Activated T-helper 1 cell treated with anti-CD3 and anti-CD28 coated beads, Interleukin-12 subunit alpha, Interleukin-12 subunit beta, Interleukin-2, Interleukin-4 antibody, amounts not matched to agents 30 ng/mL and 10 ng/mL and 1 ng/mL, durations not matched to agents 14 hours and 24 hours and 36 hours (primary cell): ENCODE measurements around the gene SLC12A7. TPM values are rescaled to one million over a fixed set of nuclear protein-coding genes. Genes with fewer than 3 reads are reported as not detected.

Source experiments
- DNase-seq: peaks from one replicate; pipeline ENCODE4 v3.0.0; 2021; ENCODE audit warnings: low spot score
- H3K27ac Mint-ChIP-seq: one replicate; pipeline ENCODE4 v1.8.0; 2021; ENCODE audit warnings: mild to moderate bottlenecking, mixed read lengths
- H3K27me3 Mint-ChIP-seq: one replicate; pipeline ENCODE4 v1.8.0; 2022; ENCODE audit warnings: mild to moderate bottlenecking, moderate library complexity, mixed read lengths; ENCODE audit not compliant: insufficient read depth
- H3K36me3 Mint-ChIP-seq: one replicate; pipeline ENCODE4 v1.8.0; 2021; ENCODE audit warnings: low read depth, mixed read lengths
- H3K4me1 Mint-ChIP-seq: one replicate; pipeline ENCODE4 v1.8.0; 2021; ENCODE audit warnings: low read depth, mixed read lengths
- H3K4me3 Mint-ChIP-seq: one replicate; pipeline ENCODE4 v1.8.0; 2021; ENCODE audit warnings: mild to moderate bottlenecking, moderate library complexity, mixed read lengths
- H3K9me3 Mint-ChIP-seq: one replicate; pipeline ENCODE4 v1.8.0; 2021; ENCODE audit warnings: mixed read lengths
- intact Hi-C: fragments of 100-400 bp; cut with micrococcal nuclease; formaldehyde crosslinking; loops from one replicate; pipeline ENCODE4 v1.15.1; 2024
- total RNA-seq: library from RNA; stranded (reverse); gene quantifications from 2 replicates; pipeline ENCODE4 v1.2.3, GENCODE V29; 2022

SLC12A7 gene
- total RNA-seq, 1 donor from 2014 or later, result 24.4 TPM

- DNase-seq, result no peak
- Mint-ChIP-seq H3K4me1 (no peaks in the 10 kb centered on the region), H3K36me3 (peaks cover 11% of the 10 kb centered on the region), H3K4me3 (no peak overlapping the region), H3K9me3 (no peaks in the 10 kb centered on the region), H3K27me3 (no peaks in the 10 kb centered on the region), H3K27ac (no peak overlapping the region)
- intact Hi-C loops, result no loop called here
Observed at GRCh38 chr5:1078206-1078605, 33.7 kb downstream of the SLC12A7 start.

GRCh38 chr5:1077491-1078020, 34.3 kb downstream of the SLC12A7 start:
- no peak for DNase-seq
- no peaks in the 10 kb centered on the region for H3K27me3 Mint-ChIP-seq

GRCh38 chr5:1077026-1077425, 34.8 kb downstream of the SLC12A7 start:
- H3K27me3 Mint-ChIP-seq, result no peaks in the 10 kb centered on the region
- no peak for DNase-seq
- H3K4me1 Mint-ChIP-seq, result no peaks in the 10 kb centered on the region
- intact Hi-C loops, result no loop called here
- H3K27ac Mint-ChIP-seq, result no peak overlapping the region
- no peaks in the 10 kb centered on the region for H3K9me3 Mint-ChIP-seq
- H3K36me3 Mint-ChIP-seq, result peaks cover 9% of the 10 kb centered on the region
- H3K4me3 Mint-ChIP-seq, result no peak overlapping the region

More at GRCh38 chr5:1077491-1078020, 34.3 kb downstream of the SLC12A7 start:
- Mint-ChIP-seq H3K4me3 (no peak overlapping the region), H3K4me1 (no peaks in the 10 kb centered on the region), H3K9me3 (no peaks in the 10 kb centered on the region), H3K36me3 (peaks cover 9% of the 10 kb centered on the region), H3K27ac (no peak overlapping the region)
- intact Hi-C loops, result no loop called here

GRCh38 chr5:1076406-1076805, 35.5 kb downstream of the SLC12A7 start:
- DNase-seq, result no peak
- Mint-ChIP-seq H3K9me3 (no peaks in the 10 kb centered on the region), H3K27ac (no peak overlapping the region), H3K4me3 (no peak overlapping the region), H3K36me3 (peaks cover 9% of the 10 kb centered on the region), H3K4me1 (no peaks in the 10 kb centered on the region), H3K27me3 (no peaks in the 10 kb centered on the region)
- intact Hi-C loops, result no loop called here

- Mint-ChIP-seq H3K27me3 (no peaks in the 10 kb centered on the region), H3K4me3 (no peak overlapping the region), H3K36me3 (peaks cover 6% of the 10 kb centered on the region), H3K27ac (no peak overlapping the region), H3K4me1 (no peaks in the 10 kb centered on the region), H3K9me3 (no peaks in the 10 kb centered on the region)
- intact Hi-C loops, result no loop called here
- no peak for DNase-seq
Observed at GRCh38 chr5:1075931-1076330, 35.9 kb downstream of the SLC12A7 start.

- Mint-ChIP-seq H3K4me1 (no peaks in the 10 kb centered on the region), H3K4me3 (no peak overlapping the region), H3K27ac (no peak overlapping the region), H3K9me3 (no peaks in the 10 kb centered on the region), H3K36me3 (peaks cover 2% of the 10 kb centered on the region), H3K27me3 (no peaks in the 10 kb centered on the region)
- DNase-seq, result no peak
- intact Hi-C loops, result no loop called here
Observed at GRCh38 chr5:1075555-1075881, 36.3 kb downstream of the SLC12A7 start.

- H3K9me3 Mint-ChIP-seq, result no peaks in the 10 kb centered on the region
- peaks cover 2% of the 10 kb centered on the region for H3K36me3 Mint-ChIP-seq
- H3K4me3 Mint-ChIP-seq, result no peak overlapping the region
- intact Hi-C loops, result no loop called here
- no peak overlapping the region for H3K27ac Mint-ChIP-seq
- no peak for DNase-seq
- H3K4me1 Mint-ChIP-seq, result no peaks in the 10 kb centered on the region
- no peaks in the 10 kb centered on the region for H3K27me3 Mint-ChIP-seq
Observed at GRCh38 chr5:1074816-1075554, 36.9 kb downstream of the SLC12A7 start.

- Mint-ChIP-seq H3K9me3 (no peaks in the 10 kb centered on the region), H3K4me3 (no peak overlapping the region), H3K27me3 (no peaks in the 10 kb centered on the region), H3K4me1 (no peaks in the 10 kb centered on the region), H3K36me3 (peaks cover 2% of the 10 kb centered on the region), H3K27ac (no peak overlapping the region)
- intact Hi-C loops, result no loop called here
- no peak for DNase-seq
Observed at GRCh38 chr5:1074226-1074625, 37.6 kb downstream of the SLC12A7 start.

GRCh38 chr5:1073239-1074102, 38.4 kb downstream of the SLC12A7 start:
- Mint-ChIP-seq H3K4me3 (no peak overlapping the region), H3K27ac (no peak overlapping the region), H3K9me3 (no peaks in the 10 kb centered on the region), H3K36me3 (peaks cover 1% of the 10 kb centered on the region), H3K27me3 (no peaks in the 10 kb centered on the region), H3K4me1 (no peaks in the 10 kb centered on the region)
- DNase-seq, result no peak
- intact Hi-C loops, result no loop called here

GRCh38 chr5:1069720-1070088, 42.2 kb downstream of the SLC12A7 start:
- Mint-ChIP-seq H3K4me3 (no peak overlapping the region), H3K27ac (no peak overlapping the region), H3K36me3 (no peaks in the 10 kb centered on the region)

GRCh38 chr5:1068895-1069719, 42.8 kb downstream of the SLC12A7 start:
- no peak for DNase-seq
- no peak overlapping the region for H3K4me3 Mint-ChIP-seq
- intact Hi-C loops, result no loop called here
- H3K27me3 Mint-ChIP-seq, result no peaks in the 10 kb centered on the region
- no peaks in the 10 kb centered on the region for H3K36me3 Mint-ChIP-seq
- no peak overlapping the region for H3K27ac Mint-ChIP-seq
- H3K9me3 Mint-ChIP-seq, result no peaks in the 10 kb centered on the region
- H3K4me1 Mint-ChIP-seq, result no peaks in the 10 kb centered on the region

More at GRCh38 chr5:1069720-1070088, 42.2 kb downstream of the SLC12A7 start:
- no peak for DNase-seq
- intact Hi-C loops, result no loop called here
- H3K27me3 Mint-ChIP-seq, result no peaks in the 10 kb centered on the region
- H3K4me1 Mint-ChIP-seq, result no peaks in the 10 kb centered on the region
- no peaks in the 10 kb centered on the region for H3K9me3 Mint-ChIP-seq

- Mint-ChIP-seq H3K36me3 (no peaks in the 10 kb centered on the region), H3K9me3 (no peaks in the 10 kb centered on the region), H3K4me3 (no peak overlapping the region), H3K27ac (no peak overlapping the region), H3K27me3 (no peaks in the 10 kb centered on the region), H3K4me1 (no peaks in the 10 kb centered on the region)
- intact Hi-C loops, result no loop called here
- DNase-seq, result no peak
Observed at GRCh38 chr5:1068204-1068894, 43.5 kb downstream of the SLC12A7 start.
